ENCODE measurements around the gene C1orf167.

- TF ChIP-seq POLR2AphosphoS5 (IDR thresholded peaks at IDR 0.05; ENCODE audit: insufficient read depth in 1 of 2, low read depth in 1 of 2) (no peak), POLR2A (IDR thresholded peaks at IDR 0.05) (no peak)
- TF ChIP-seq, protein P1, sequence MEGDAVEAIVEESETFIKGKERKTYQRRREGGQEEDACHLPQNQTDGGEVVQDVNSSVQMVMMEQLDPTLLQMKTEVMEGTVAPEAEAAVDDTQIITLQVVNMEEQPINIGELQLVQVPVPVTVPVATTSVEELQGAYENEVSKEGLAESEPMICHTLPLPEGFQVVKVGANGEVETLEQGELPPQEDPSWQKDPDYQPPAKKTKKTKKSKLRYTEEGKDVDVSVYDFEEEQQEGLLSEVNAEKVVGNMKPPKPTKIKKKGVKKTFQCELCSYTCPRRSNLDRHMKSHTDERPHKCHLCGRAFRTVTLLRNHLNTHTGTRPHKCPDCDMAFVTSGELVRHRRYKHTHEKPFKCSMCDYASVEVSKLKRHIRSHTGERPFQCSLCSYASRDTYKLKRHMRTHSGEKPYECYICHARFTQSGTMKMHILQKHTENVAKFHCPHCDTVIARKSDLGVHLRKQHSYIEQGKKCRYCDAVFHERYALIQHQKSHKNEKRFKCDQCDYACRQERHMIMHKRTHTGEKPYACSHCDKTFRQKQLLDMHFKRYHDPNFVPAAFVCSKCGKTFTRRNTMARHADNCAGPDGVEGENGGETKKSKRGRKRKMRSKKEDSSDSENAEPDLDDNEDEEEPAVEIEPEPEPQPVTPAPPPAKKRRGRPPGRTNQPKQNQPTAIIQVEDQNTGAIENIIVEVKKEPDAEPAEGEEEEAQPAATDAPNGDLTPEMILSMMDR (IDR thresholded peaks at IDR 0.05) = no peak
Measured at GRCh38 chr1:11714831-11715575, 47.0 kb upstream of the C1orf167 start.
